Measurements from ENCODE around the gene CRACDL.

DNA sequence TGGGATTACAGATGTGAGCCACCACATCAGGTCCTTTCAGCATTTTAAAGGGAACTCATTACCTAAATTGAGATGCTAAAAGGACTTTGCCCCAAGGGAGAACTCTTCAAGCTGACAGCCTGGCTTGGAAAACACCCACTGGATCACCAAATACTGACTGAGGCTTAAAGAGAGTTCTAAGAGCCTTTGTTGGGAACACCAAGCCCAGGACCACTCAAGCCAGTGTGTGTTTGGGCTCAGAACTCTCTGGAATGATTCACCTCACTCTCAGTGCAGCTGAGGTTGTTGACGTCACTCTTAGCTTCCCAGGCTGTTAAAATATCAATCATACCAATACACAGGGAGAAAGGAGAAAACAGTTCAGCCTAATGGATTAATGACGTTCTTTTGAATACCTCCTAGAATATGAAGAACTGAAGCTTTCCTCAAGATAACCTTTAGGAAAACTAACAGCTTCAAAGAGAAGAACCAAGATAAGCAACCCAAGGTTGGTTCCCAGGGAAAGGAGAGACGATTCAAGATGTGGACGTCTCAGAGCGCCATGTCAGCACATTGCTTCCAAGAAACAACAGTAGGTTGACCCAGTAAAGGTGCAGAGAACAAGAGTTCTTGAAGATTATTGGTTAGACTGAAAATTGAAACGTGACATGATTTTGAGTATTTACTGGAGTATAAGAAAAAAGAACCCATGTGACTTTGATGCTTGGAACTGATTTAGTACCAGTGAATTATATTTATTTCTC, 157.1 kb downstream of the CRACDL start:
- TF ChIP-seq POLR2A (IDR thresholded peaks at IDR 0.05; ENCODE audit: low read depth, low read length) (no peak), TAF1 (IDR thresholded peaks at IDR 0.05; ENCODE audit: low read depth, low read length) (no peak)
